GM19467 (cell line): ENCODE results near the gene HERC4.
"Not testable (repeated sequence)": the region's sequence is repeated elsewhere in the genome, so short reads cannot be mapped to it uniquely, and the experiment has no call there.

Source experiments
- ATAC-seq: cut with Tn5 transposase; IDR thresholded peaks from one replicate; pipeline ENCODE4 v1.9.1; 2021; ENCODE audit warnings: mild to moderate bottlenecking, moderate library complexity; ENCODE audit not compliant: unreplicated experiment

HERC4 gene

GRCh38 chr10:67966035-67966434 lies 109.0 kb downstream of the HERC4 start:
- not testable (repeated sequence) for ATAC-seq

GRCh38 chr10:67965456-67965855 lies 109.6 kb downstream of the HERC4 start:
- no peak for ATAC-seq

- ATAC-seq, result no peak
Measured at GRCh38 chr10:67959839-67960476, 115.1 kb downstream of the HERC4 start.

- no peak for ATAC-seq
Measured at GRCh38 chr10:67955614-67956013, 119.5 kb downstream of the HERC4 start.

GRCh38 chr10:67943917-67944316 lies 131.2 kb downstream of the HERC4 start:
- no peak for ATAC-seq

- no peak for ATAC-seq
Measured at GRCh38 chr10:67936416-67936815, 138.7 kb downstream of the HERC4 start.

- no peak for ATAC-seq
Measured at GRCh38 chr10:67935223-67935622, 139.9 kb downstream of the HERC4 start.

- ATAC-seq, result no peak
Measured at GRCh38 chr10:67934336-67934735, 140.7 kb downstream of the HERC4 start.

- no peak for ATAC-seq
Measured at GRCh38 chr10:67933199-67933598, 141.9 kb downstream of the HERC4 start.

GRCh38 chr10:67926951-67927350 lies 148.1 kb downstream of the HERC4 start:
- ATAC-seq, result no peak

- no peak for ATAC-seq
Measured at GRCh38 chr10:67925449-67926005, 149.6 kb downstream of the HERC4 start.

- no peak for ATAC-seq
Measured at GRCh38 chr10:67924136-67924535, 150.9 kb downstream of the HERC4 start.

- ATAC-seq, result no peak
Measured at GRCh38 chr10:67923551-67923950, 151.5 kb downstream of the HERC4 start.

GRCh38 chr10:67921065-67921464 lies 154.0 kb downstream of the HERC4 start:
- no peak for ATAC-seq

- no peak for ATAC-seq
Measured at GRCh38 chr10:67917679-67918078, 157.4 kb downstream of the HERC4 start.

- ATAC-seq, result no peak
Measured at GRCh38 chr10:67917169-67917568, 157.9 kb downstream of the HERC4 start.

GRCh38 chr10:67914777-67915340 lies 160.2 kb downstream of the HERC4 start:
- ATAC-seq, result no peak

- no peak for ATAC-seq
Measured at GRCh38 chr10:67912331-67912946, 162.6 kb downstream of the HERC4 start.

GRCh38 chr10:67903581-67903980 lies 171.5 kb downstream of the HERC4 start:
- ATAC-seq, result no peak

GRCh38 chr10:67893637-67894036 lies 181.4 kb downstream of the HERC4 start:
- ATAC-seq, result no peak

GRCh38 chr10:67884842-67885670 lies 190.0 kb downstream of the HERC4 start:
- ATAC-seq, result peak; percentile 54
